Hindlimb muscle (tissue), 1 donor: ENCODE measurements around the gene BLOC1S2. TPM values are rescaled to one million over a fixed set of nuclear protein-coding genes. Genes with fewer than 3 reads are reported as not detected.
"Not testable (repeated sequence)": the region's sequence is repeated elsewhere in the genome, so short reads cannot be mapped to it uniquely, and the experiment has no call there.

Source experiments
- DNase-seq: peaks from one replicate; pipeline ENCODE4 v3.0.0-alpha.2; 2013
- polyA plus RNA-seq: library from polyadenylated mRNA; unstranded; fragments of 120-200 nt; gene quantifications from one replicate; pipeline ENCODE4 v1.2.1, GENCODE V29; 2013; ENCODE audit not compliant: insufficient read length

The BLOC1S2 gene
- 22.0 TPM for polyA plus RNA-seq

- DNase-seq, result peak; percentile 90
These were observed at the start of gene BLOC1S2 for GRCh38 chr10:100286051-100287033. Gene BLOC1S2, minus strand, starts transcription at chr10:100286680. Its CDS starts 21 bp downstream, at chr10:100286659.

- no peak for DNase-seq
These were observed 48.3 kb upstream of the BLOC1S2 start for GRCh38 chr10:100334762-100335161.

- no peak for DNase-seq
These were observed 47.4 kb upstream of the BLOC1S2 start for GRCh38 chr10:100333661-100334440.

GRCh38 chr10:100333106-100333505 is 46.6 kb upstream of the BLOC1S2 start:
- no peak for DNase-seq

GRCh38 chr10:100330079-100330478 is 43.6 kb upstream of the BLOC1S2 start, which contains the start of gene PKD2L1:
Gene PKD2L1, minus strand, starts transcription at chr10:100330228. Its CDS starts 125 bp downstream, at chr10:100330103.
- no peak for DNase-seq

GRCh38 chr10:100328198-100328597 is 41.7 kb upstream of the BLOC1S2 start:
- no peak for DNase-seq

- no peak for DNase-seq
These were observed 41.2 kb upstream of the BLOC1S2 start for GRCh38 chr10:100327718-100328009.

- DNase-seq, result no peak
These were observed 40.7 kb upstream of the BLOC1S2 start for GRCh38 chr10:100327007-100327717.

- no peak for DNase-seq
These were observed 38.7 kb upstream of the BLOC1S2 start for GRCh38 chr10:100325158-100325557.

GRCh38 chr10:100319707-100320402 is 33.4 kb upstream of the BLOC1S2 start:
- no peak for DNase-seq

GRCh38 chr10:100318207-100318606 is 31.7 kb upstream of the BLOC1S2 start:
- no peak for DNase-seq

GRCh38 chr10:100315615-100316014 is 29.1 kb upstream of the BLOC1S2 start:
- DNase-seq, result no peak

- no peak for DNase-seq
These were observed 24.8 kb upstream of the BLOC1S2 start for GRCh38 chr10:100311298-100311697.

GRCh38 chr10:100307684-100308083 is 21.2 kb upstream of the BLOC1S2 start:
- DNase-seq, result no peak

- no peak for DNase-seq
These were observed 20.4 kb upstream of the BLOC1S2 start for GRCh38 chr10:100306861-100307260.

- no peak for DNase-seq
These were observed 17.9 kb upstream of the BLOC1S2 start for GRCh38 chr10:100304414-100304813.

GRCh38 chr10:100303724-100304319 is 17.3 kb upstream of the BLOC1S2 start:
- DNase-seq, result no peak

- not testable (repeated sequence) for DNase-seq
These were observed 14.6 kb upstream of the BLOC1S2 start for GRCh38 chr10:100301123-100301522.

- DNase-seq, result no peak
These were observed 10.8 kb upstream of the BLOC1S2 start for GRCh38 chr10:100297242-100297641.

- DNase-seq, result no peak
These were observed 6.6 kb upstream of the BLOC1S2 start for GRCh38 chr10:100293066-100293465.

- not testable (repeated sequence) for DNase-seq
These were observed 5.8 kb upstream of the BLOC1S2 start for GRCh38 chr10:100292300-100292699.

- DNase-seq, result no peak
These were observed 4.9 kb upstream of the BLOC1S2 start for GRCh38 chr10:100291356-100291755.
